A549 treated with GW870086 at 1 μM for 4 hours (cell line): ENCODE measurements around the gene PMAIP1. TPM values are rescaled to one million over a fixed set of nuclear protein-coding genes. Genes with fewer than 3 reads are reported as not detected.

Experiments used
- total RNA-seq: library from RNA; stranded (reverse); fragments of 200-300 nt; extraction: Qiagen RNA extraction; gene quantifications from 5 replicates; pipeline ENCODE4 v1.2.3, GENCODE V29; 2022; ENCODE audit warnings: low read depth

The PMAIP1 gene
- 14.2 to 18.0 TPM (median 15.6 TPM) in 5 replicates for total RNA-seq

GRCh38 chr18:59899298-59900221 is at the start of gene PMAIP1:
Gene PMAIP1 (plus strand): TSS chr18:59899996. CDS start chr18:59900178, 182 bp downstream.

Other genes starting within 250 kb of the PMAIP1 start
- 6.3 to 13.3 TPM (median 11.6 TPM) in 5 replicates for gene CCBE1, start 202.6 kb upstream of the PMAIP1 start, total RNA-seq